Fibroblast of skin of right biceps (primary cell): ENCODE measurements around the gene OAS2.
"Not testable (repeated sequence)": the region's sequence is repeated elsewhere in the genome, so short reads cannot be mapped to it uniquely, and the experiment has no call there.

Experiments used
- DNase-seq: peaks from one replicate; pipeline ENCODE4 v3.0.0-alpha.2; 2013

Gene OAS2

DNA sequence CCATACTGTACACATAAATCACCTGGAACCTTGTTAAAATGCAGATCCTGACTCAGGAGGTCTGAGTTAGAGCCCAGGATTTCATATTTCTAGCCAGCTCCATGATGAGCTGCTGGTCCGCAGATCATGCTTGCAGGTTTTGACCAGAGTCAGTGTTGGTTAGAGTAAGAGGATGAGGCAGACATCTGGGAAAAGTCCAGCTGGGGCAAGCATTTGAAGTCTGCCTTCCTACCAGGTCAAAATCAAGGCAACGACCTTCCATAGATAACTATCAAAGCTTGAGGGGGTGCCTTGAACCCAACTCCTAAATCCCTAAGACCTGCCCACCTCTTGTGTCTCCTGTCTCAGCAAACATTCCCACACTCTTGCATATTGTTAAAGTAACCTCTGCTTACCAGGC lies 9.2 kb downstream of the OAS2 start:
- DNase-seq: no peak

DNA sequence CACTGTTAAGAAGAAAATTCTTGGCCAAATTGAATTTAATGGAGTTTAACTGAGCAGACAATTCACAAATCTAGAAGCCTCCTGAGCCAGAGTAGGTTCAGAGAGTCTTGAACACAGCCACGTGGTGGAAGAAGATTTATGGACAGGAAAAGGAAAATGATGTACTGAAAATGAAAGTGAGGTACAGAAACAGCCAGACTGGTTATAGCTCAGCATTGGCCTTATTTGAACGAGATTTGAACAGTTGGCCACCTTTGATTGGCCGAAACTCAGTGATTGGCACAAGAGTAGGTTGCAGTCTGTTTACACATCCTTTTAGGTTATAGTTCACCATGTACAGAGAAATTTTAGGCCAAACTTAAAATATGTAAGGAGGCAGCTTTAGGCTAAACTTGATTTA lies 9.9 kb downstream of the OAS2 start:
- no peak for DNase-seq

GRCh38 chr12:112988823-112989385 lies 10.6 kb downstream of the OAS2 start:
- not testable (repeated sequence) for DNase-seq

DNA sequence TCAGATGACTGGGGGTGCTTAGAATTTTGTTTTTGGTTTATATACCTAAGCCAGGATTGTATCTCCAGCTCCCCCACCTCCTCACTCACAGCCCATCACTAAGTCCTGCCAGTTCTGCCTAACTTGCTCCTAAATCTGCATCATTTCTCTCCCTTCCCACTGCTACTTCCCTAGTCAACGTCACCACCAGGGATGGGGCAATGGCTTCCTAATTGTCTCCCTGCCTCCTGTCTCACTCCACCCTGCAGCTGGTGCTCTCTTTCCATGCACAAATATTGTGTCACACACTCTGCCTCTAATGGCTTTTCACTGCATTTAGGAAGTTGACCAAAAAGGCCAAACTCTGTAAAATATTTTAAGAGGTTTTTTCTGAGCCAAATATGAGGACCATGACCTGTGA lies 11.5 kb downstream of the OAS2 start:
- no peak for DNase-seq

GRCh38 chr12:112992541-112993398 lies 14.5 kb downstream of the OAS2 start:
- peak; percentile 53 for DNase-seq

DNA sequence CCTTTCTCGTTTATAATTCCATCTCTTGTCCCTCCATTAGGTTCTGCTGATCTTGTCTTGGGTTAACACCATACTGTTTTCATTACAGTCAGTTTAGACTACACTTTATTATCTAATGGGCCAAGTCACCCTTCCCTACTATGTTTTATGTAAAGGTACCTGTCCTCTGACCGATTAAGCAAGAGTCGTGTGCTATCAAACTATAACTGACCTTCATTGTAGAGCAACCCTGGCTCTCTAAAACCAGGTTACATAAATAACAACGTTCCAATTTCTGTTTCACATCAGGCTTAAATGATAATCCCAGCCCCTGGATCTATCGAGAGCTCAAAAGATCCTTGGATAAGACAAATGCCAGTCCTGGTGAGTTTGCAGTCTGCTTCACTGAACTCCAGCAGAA lies 16.7 kb downstream of the OAS2 start:
- DNase-seq: no peak

DNA sequence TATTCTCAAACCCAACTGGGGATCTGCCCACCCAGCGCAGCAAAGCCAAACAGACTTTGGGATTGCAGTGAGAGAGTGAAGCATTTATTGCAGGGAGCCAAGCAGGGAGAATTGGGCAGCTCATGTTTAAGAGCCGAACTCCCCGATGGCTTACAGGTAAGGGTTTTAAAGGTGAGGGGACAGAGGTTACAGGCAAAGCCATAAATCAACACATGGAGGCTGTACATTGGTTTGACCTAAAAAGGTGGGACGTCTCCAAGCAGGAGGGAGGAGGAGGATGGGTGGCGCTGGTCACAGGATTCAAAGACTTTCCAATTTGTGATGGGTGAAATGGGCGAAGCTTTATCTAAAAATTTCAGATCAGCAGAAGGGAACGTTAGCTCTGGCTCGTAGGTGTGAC lies 18.2 kb downstream of the OAS2 start:
- DNase-seq: no peak

DNA sequence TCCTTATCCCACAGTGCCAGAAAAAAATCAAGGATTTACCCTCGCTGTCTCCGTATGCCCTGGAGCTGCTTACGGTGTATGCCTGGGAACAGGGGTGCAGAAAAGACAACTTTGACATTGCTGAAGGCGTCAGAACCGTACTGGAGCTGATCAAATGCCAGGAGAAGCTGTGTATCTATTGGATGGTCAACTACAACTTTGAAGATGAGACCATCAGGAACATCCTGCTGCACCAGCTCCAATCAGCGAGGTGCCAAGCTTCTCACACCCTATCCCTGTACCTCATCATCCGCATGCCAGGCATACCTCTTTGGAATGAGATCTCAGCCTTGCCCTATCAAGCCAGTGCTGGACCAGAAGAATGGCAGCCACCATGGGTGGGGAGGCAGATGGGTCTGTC lies 19.2 kb downstream of the OAS2 start:
- DNase-seq: no peak

DNA sequence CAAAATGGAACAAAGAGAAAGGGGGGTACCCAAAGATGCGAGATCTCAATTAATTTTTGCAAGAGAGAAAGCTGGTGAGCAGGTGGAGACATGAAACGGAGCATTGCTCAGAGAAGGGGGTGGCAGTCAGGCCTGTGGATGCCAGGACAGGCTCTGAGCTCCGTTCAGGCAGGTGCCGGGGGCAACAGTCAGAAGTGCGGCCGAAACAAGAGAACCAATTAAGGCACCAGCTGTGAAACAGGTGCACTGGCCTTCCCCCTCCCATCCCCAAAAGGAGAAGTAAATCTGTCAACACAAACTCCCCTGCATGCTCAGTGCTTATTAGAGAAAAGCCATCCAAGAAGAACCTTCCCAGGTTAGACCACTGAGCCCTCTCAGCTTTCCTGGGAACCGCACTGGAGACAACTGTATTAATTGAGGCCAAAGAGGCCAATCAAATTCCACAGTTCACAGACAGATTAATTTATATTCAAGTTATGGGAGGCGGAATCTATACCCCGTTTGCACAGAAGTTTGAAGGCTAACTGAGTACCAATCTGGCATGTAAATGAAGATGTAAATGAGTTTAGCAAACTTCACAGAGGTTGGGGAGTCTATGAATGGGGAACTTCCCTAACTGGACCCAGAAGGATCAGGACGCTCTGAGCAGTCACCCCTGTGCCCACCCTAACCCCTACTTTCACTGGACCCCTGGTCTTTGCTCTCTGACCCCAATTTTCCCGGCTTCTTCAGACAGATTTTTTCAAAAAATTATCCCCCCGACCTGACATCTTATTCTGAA lies 20.9 kb downstream of the OAS2 start:
- no peak for DNase-seq

DNA sequence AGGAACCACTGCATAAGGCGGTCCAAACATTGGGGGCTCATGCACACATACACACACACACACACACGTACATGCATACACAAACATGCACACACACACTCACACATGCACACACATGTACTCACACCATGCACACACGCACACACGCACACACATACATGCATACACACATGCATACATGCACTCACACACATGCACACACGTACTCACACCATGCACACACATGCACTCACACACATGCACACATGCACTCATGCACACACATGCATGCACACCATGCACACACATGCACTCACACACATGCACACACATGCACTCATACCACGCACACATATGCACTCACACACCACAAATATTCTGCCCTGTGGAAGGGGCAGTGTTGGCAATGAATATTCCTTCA lies 22.1 kb downstream of the OAS2 start:
- DNase-seq: no peak

- DNase-seq: no peak
Observed at GRCh38 chr12:113002155-113002554, 23.8 kb downstream of the OAS2 start.

- no peak for DNase-seq
Observed at GRCh38 chr12:113002676-113003075, 24.4 kb downstream of the OAS2 start.

- no peak for DNase-seq
Observed at GRCh38 chr12:113003636-113004035, 25.3 kb downstream of the OAS2 start.

DNA sequence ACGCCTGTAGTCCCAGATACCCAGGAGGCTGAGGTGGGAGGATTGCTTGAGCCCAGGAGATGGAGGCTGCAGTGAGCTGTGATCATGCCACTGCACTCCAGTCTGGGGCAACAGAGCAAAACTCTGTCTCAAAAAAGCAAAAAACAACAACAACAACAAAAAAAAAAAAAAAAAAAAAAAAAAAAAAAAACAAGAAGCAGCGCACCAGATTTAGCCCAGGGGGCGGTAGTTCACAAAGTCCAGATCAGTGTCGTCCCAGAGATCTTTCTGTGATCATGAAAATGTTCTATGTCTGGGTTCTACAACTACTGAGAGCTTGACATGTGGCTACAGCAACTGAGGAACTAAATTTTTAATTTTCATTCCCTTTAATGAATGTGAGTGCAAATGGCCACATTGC lies 27.4 kb downstream of the OAS2 start:
- DNase-seq: no peak

- DNase-seq: no peak
Observed at GRCh38 chr12:113006206-113006605, 27.9 kb downstream of the OAS2 start.

- no peak for DNase-seq
Observed at GRCh38 chr12:113006641-113007040, 28.3 kb downstream of the OAS2 start.

DNA sequence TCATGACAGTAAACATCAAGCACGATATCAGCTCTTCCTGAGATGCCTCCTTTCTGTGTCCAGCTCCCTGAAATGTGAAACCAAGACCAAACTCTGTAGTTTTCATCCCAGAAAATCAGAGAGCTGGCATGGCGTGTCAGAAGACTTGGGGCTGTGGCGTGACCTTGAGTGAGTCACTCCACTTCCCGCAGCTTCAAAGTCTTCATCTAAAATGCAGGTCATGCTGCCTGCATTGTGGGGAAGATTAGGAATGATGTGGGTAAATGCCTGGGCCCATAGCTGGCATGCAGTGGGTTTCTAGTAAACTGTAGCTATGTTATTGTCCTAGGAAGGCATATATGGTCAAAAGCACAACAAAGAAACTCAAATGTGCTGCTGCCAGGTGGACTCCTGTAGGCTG lies 28.8 kb downstream of the OAS2 start:
- peak; percentile 3 for DNase-seq

- no peak for DNase-seq
Observed at GRCh38 chr12:113010701-113011100, 32.4 kb downstream of the OAS2 start.

DNA sequence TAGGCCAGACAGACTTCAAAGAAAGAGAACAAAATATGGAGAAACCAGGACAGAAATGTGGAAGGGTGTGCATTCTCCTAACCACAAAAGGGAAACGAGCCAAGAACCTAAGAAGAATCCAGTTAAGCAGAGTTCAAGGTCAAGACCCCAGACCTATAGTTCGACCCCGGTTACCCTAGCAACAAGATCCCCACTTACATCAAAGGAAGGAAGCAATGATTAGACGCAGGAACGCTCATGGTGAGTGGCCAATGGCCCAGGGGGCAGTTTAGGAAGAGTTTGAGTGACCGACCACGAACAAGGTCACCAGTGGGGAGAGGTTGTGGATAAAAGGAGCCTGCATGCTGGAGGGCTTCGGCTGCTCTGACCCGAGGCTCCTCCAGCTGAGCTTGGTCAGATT lies 36.2 kb downstream of the OAS2 start:
- no peak for DNase-seq

DNA sequence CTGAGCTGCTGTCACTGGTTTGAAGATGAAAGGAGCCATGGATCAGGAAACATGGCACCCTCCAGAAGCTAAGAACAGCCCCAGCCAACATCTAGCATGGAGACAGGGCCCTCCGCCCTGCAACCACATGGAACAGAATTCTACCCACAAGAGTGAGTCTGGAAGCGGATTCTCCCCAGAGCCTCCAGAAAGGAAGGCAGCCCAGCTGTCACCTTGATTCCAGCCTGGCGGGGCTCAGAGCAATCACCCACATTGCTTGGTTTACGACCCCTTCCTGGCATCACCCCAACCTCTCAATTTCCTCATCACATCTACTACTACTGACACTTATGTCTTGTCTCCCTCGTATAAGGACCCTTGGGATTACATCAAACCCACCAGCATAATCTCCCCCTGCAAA lies 38.5 kb downstream of the OAS2 start:
- DNase-seq: no peak

DNA sequence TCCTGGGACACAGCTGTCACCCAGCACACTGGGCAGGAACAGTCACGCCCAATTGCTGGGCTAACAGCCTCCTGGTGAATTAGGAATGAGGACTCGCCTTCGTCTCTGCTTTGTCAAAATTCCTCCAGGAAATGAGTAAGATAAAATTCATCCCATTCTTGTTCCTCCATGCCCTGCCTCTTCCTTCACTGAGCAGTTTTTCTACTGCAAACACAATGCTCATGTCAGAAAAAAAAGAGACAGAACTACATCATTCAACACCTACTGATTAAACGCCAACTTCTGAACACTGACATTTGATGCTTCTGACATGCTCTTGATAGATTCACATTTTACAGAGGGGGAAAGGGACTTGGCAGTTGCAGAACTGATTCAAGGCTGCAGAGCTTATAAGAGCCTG lies 40.7 kb downstream of the OAS2 start:
- peak; percentile 1 for DNase-seq

DNA sequence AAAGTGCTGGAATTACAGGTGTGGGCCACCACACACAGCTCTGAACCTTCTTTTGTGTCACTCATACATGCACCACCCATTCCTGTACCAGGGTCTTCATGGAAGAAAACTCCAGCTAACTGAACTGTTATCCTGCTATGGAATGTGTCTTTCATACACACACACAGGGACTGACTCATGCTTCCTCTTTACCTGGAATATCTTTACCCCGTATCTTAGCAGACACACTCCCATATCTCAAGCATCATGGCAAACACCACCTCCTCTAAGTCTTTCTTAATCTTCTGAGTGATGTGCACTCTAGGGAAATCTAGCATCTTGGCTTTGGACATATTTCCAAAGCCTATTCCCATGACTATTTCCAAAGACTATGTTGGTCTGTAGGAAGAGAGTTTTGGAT lies 43.2 kb downstream of the OAS2 start:
- no peak for DNase-seq

DNA sequence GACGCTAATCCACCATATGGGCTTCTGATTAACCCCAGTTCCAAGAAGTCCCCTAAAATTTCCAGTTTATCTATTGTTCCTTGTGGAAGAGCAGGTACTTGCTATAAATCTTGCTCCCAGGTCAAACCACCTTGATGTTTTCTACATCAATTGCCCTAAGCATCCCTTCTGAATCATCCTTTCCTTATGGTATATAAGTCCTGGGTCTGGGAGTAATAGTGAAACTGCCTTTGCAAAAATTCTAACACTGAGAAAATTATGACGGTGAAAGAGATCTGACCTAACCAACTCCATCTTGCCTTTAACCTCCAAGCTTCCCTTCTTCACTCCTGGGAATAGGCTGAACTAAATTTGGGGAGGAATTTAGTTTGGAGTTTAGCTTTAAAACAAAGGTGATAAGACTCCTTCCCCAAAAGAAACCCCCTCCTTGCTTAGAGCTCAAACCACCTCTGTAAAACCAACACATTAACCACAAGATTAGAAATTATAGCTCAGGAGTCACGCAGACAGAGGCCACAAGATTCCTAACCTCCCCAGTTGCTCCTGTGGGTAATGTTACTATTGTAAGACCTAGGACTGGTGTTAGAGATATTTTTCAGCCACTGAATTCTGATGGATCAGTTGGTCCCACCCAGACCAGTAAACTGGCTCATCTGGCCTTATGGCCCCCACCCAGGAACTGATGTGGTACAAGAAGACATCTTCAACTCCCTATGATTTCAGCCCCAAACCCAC lies 44.4 kb downstream of the OAS2 start:
- no peak for DNase-seq
